Measurements from ENCODE around the gene TTC28.

- TF ChIP-seq, protein P1, sequence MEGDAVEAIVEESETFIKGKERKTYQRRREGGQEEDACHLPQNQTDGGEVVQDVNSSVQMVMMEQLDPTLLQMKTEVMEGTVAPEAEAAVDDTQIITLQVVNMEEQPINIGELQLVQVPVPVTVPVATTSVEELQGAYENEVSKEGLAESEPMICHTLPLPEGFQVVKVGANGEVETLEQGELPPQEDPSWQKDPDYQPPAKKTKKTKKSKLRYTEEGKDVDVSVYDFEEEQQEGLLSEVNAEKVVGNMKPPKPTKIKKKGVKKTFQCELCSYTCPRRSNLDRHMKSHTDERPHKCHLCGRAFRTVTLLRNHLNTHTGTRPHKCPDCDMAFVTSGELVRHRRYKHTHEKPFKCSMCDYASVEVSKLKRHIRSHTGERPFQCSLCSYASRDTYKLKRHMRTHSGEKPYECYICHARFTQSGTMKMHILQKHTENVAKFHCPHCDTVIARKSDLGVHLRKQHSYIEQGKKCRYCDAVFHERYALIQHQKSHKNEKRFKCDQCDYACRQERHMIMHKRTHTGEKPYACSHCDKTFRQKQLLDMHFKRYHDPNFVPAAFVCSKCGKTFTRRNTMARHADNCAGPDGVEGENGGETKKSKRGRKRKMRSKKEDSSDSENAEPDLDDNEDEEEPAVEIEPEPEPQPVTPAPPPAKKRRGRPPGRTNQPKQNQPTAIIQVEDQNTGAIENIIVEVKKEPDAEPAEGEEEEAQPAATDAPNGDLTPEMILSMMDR (IDR thresholded peaks at IDR 0.05), result no peak
- TF ChIP-seq POLR2A (IDR thresholded peaks at IDR 0.05), result no peak
These were observed 588.2 kb downstream of the TTC28 start for GRCh38 chr22:28091486-28091885.

Measured in thyroid gland (tissue), 4 donors.